Prostate gland (tissue), 2 donors: ENCODE data around the gene HLA-DQB1.

ENCODE experiments used
- CTCF ChIP-seq, 4 experiments: fragments of 200-600 bp in 2 of 4; fragments of 450-650 bp in 2 of 4; sonication (generic) in 2 of 4; IDR thresholded peaks; 1 replicate in 3 of 4; 2 replicates in 1 of 4; pipeline ENCODE4 v1.5.1; 2016 to 2019; ENCODE audit warnings: antibody characterized with exemption in 4 of 4, mild to moderate bottlenecking in 2 of 4, moderate library complexity in 2 of 4
- POLR2A ChIP-seq: fragments of 450-650 bp; IDR thresholded peaks from one replicate; pipeline ENCODE4 v1.6.1; 2016; ENCODE audit warnings: antibody characterized with exemption, mild to moderate bottlenecking
- POLR2AphosphoS5 ChIP-seq: sonication (generic); formaldehyde crosslinking; IDR thresholded peaks from one replicate; pipeline ENCODE4 v1.6.1; 2017; ENCODE audit warnings: antibody characterized with exemption

GRCh38 chr6:32662836-32663235 lies 3.6 kb downstream of the HLA-DQB1 start:
- TF ChIP-seq CTCF (IDR thresholded peaks at IDR 0.05) (no peak), POLR2A (no peak), POLR2AphosphoS5 (no peak)
